Parathyroid adenoma (tissue), 2 donors: Measurements from ENCODE around the gene RPGR.

Source experiments
- H2AFZ ChIP-seq: fragments of 300-600 bp; sonication (generic); one replicate; pipeline ENCODE4 v1.7.0; 2017; ENCODE audit warnings: antibody characterized with exemption, mild to moderate bottlenecking
- H3K27ac ChIP-seq: fragments of 300-600 bp; sonication (generic); one replicate; pipeline ENCODE4 v1.7.0; 2017
- H3K27me3 ChIP-seq: fragments of 300-600 bp; sonication (generic); one replicate; pipeline ENCODE4 v1.7.0; 2017; ENCODE audit warnings: low read length; ENCODE audit not compliant: control insufficient read depth, insufficient read depth
- H3K36me3 ChIP-seq: fragments of 300-600 bp; sonication (generic); one replicate; pipeline ENCODE4 v1.7.0; 2017; ENCODE audit warnings: low read length; ENCODE audit not compliant: control insufficient read depth, insufficient read depth
- H3K4me1 ChIP-seq: fragments of 300-600 bp; sonication (generic); one replicate; pipeline ENCODE4 v1.7.0; 2017; ENCODE audit warnings: control low read depth
- H3K4me2 ChIP-seq: fragments of 300-600 bp; sonication (generic); one replicate; pipeline ENCODE4 v1.7.0; 2017; ENCODE audit warnings: low read length
- H3K4me3 ChIP-seq: fragments of 300-600 bp; sonication (generic); one replicate; pipeline ENCODE4 v1.7.0; 2017; ENCODE audit warnings: low read depth, low read length
- H3K79me2 ChIP-seq: fragments of 300-600 bp; sonication (generic); one replicate; pipeline ENCODE4 v1.7.0; 2017; ENCODE audit warnings: control low read depth
- H3K9ac ChIP-seq: fragments of 300-600 bp; sonication (generic); one replicate; pipeline ENCODE4 v1.7.0; 2017; ENCODE audit warnings: mild to moderate bottlenecking
- H3K9me3 ChIP-seq: fragments of 300-600 bp; sonication (generic); one replicate; pipeline ENCODE4 v1.7.0; 2017; ENCODE audit warnings: low read length; ENCODE audit not compliant: control insufficient read depth
- TF ChIP-seq, protein P1 (sequence below): fragments of 300-600 bp; sonication (generic); IDR thresholded peaks from one replicate; pipeline ENCODE4 v1.7.0; 2017; ENCODE audit warnings: antibody characterized with exemption, mild to moderate bottlenecking
- donor health status: primary hyperparathyroidism.

Gene RPGR

DNA sequence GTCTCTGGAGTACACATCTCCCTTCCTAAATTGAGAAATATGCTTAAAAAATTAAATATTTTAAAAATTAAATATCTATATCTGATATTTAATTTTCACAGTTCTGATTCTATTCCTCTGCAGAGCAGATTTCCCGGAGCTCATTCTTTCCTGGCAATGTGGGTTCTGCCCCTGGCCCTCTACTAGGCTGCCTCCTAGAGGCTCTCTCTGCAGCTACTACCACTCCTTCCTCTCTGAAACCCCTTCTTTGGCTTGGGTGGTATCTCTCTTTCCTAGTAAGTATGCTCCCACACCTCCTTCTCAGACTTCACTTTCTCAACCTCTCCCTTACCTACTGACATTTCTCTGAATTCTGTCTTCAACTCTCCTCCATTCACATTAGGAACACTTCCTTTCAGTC is 45.3 kb downstream of the RPGR start:
- Histone ChIP-seq H3K27me3 (no peaks in the 10 kb centered on the region), H3K4me2 (no peak overlapping the region), H2AFZ (no peak overlapping the region), H3K4me3 (no peak overlapping the region), H3K36me3 (no peaks in the 10 kb centered on the region), H3K79me2 (no peaks in the 10 kb centered on the region), H3K27ac (no peak overlapping the region), H3K9me3 (no peaks in the 10 kb centered on the region), H3K9ac (no peak overlapping the region), H3K4me1 (no peaks in the 10 kb centered on the region)
- TF ChIP-seq, protein P1, sequence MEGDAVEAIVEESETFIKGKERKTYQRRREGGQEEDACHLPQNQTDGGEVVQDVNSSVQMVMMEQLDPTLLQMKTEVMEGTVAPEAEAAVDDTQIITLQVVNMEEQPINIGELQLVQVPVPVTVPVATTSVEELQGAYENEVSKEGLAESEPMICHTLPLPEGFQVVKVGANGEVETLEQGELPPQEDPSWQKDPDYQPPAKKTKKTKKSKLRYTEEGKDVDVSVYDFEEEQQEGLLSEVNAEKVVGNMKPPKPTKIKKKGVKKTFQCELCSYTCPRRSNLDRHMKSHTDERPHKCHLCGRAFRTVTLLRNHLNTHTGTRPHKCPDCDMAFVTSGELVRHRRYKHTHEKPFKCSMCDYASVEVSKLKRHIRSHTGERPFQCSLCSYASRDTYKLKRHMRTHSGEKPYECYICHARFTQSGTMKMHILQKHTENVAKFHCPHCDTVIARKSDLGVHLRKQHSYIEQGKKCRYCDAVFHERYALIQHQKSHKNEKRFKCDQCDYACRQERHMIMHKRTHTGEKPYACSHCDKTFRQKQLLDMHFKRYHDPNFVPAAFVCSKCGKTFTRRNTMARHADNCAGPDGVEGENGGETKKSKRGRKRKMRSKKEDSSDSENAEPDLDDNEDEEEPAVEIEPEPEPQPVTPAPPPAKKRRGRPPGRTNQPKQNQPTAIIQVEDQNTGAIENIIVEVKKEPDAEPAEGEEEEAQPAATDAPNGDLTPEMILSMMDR, result no peak

DNA sequence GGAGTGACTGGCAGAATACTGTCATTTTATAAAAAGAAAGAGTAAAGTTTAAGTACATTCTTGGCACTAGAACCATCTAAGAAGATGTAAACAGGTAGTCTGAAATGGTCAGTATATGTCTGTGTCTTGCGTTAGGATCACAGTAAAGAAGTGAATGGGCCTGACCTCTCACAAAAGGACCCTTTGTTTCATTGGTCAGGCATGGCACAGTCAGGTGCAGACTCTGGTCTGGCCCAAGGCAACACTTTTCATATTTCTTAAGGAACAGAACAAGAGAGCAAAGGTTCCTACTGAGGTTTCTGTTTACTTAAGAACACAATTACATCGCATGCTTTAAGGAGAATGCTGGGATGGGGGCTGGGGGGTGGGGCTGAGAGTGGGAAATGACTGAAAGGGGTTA is 48.1 kb downstream of the RPGR start:
- no peak overlapping the region for H3K4me2 ChIP-seq
- no peak overlapping the region for H3K27ac ChIP-seq
- no peaks in the 10 kb centered on the region for H3K36me3 ChIP-seq
- no peaks in the 10 kb centered on the region for H3K9me3 ChIP-seq
- H3K9ac ChIP-seq, result no peak overlapping the region
- H3K27me3 ChIP-seq, result no peaks in the 10 kb centered on the region
- TF ChIP-seq, protein P1, result no peak
- H3K79me2 ChIP-seq, result no peaks in the 10 kb centered on the region
- no peaks in the 10 kb centered on the region for H3K4me1 ChIP-seq
- H2AFZ ChIP-seq, result no peak overlapping the region
- no peak overlapping the region for H3K4me3 ChIP-seq

DNA sequence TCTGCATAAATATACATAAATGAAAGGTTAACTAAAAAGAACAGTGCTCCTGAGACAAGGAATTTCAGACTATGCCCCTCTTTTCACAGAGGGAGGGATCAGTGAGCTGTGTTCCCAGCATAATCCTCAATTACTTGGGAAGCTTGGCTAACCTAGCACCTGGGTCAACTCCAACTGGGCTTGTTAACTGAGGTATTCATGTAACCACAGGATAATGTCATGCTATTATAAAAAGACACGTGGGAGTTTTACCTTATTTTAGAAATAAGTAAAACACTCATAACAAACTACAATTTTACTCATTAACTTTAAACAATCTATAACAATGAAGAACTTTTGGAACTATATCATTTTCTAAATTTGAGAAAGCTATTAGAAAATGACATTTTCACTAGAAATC is 48.6 kb downstream of the RPGR start:
- Histone ChIP-seq H3K4me1 (no peaks in the 10 kb centered on the region), H3K4me2 (no peak overlapping the region), H3K27me3 (no peaks in the 10 kb centered on the region), H3K36me3 (no peaks in the 10 kb centered on the region), H3K4me3 (no peak overlapping the region), H2AFZ (no peak overlapping the region), H3K79me2 (no peaks in the 10 kb centered on the region), H3K9ac (no peak overlapping the region), H3K27ac (no peak overlapping the region), H3K9me3 (no peaks in the 10 kb centered on the region)
- TF ChIP-seq, protein P1, result no peak

DNA sequence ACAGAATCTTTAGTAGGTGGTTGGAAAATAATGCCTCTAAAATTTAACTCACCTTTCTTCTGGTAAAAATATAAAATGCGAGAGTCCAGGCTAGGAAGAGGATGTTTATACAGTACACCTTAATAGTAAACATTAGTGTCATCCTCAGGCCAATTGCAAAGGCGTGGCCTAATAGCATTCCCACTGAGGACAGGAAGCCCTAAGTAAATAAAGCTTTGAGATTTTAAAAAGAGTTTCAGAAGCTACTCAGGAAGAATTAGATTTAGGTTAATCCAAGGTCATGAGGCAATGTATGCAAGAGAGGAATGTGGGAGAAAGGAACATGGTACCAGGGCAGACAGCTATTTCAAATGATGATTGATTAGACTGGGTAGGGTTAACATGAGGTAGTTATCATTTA is 49.5 kb downstream of the RPGR start:
- Histone ChIP-seq H3K4me2 (no peak overlapping the region), H3K9ac (no peak overlapping the region), H3K36me3 (no peaks in the 10 kb centered on the region), H3K9me3 (no peaks in the 10 kb centered on the region), H2AFZ (no peak overlapping the region), H3K79me2 (no peaks in the 10 kb centered on the region), H3K4me1 (no peaks in the 10 kb centered on the region), H3K27me3 (no peaks in the 10 kb centered on the region), H3K4me3 (no peak overlapping the region), H3K27ac (no peak overlapping the region)
- TF ChIP-seq, protein P1, result no peak

DNA sequence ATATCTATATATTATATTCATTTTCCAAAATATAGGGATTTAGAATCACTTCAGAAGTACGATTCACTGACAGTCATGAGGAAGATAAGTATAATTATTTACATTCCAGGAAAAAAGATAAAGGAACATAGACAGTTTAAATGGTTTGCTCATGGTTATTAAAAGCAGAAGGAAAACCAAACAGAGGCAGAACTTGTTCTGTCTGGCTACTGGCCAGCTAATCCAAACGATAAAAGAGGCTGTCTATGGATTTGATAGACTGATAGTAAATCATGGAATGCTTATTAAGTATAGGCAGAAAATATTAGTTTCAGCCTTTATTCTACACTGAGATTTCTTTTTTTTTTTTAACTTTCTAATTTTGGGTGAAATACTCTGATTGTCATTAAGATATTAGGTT is 50.2 kb downstream of the RPGR start:
- H3K9ac ChIP-seq, result no peak overlapping the region
- TF ChIP-seq, protein P1, result no peak
- H3K36me3 ChIP-seq, result no peaks in the 10 kb centered on the region
- no peak overlapping the region for H2AFZ ChIP-seq
- H3K27me3 ChIP-seq, result no peaks in the 10 kb centered on the region
- no peak overlapping the region for H3K4me2 ChIP-seq
- H3K9me3 ChIP-seq, result no peaks in the 10 kb centered on the region
- no peaks in the 10 kb centered on the region for H3K79me2 ChIP-seq
- no peak overlapping the region for H3K4me3 ChIP-seq
- no peak overlapping the region for H3K27ac ChIP-seq
- no peaks in the 10 kb centered on the region for H3K4me1 ChIP-seq
